DND-41 (cell line): ENCODE data around the gene PLEKHB1.

ENCODE experiments used
- ATAC-seq: fragments of 200-7000 bp; cut with Tn5 transposase; 3 replicates; pipeline ENCODE4 v1.9.1; 2021; ENCODE audit warnings: low read depth; ENCODE audit not compliant: insufficient read depth
- DNase-seq: peaks from one replicate; pipeline ENCODE4 v3.0.0-alpha.2; 2020
- H2AFZ ChIP-seq: 2 replicates; pipeline ENCODE4 v1.6.0; 2012; ENCODE audit warnings: low read depth, low read length
- H3K27ac ChIP-seq: 2 replicates; pipeline ENCODE4 v1.5.1; 2012; ENCODE audit warnings: low read length, inconsistent platforms
- H3K27me3 ChIP-seq: fragments of 200-600 bp; sonication (generic); 2 replicates; pipeline ENCODE4 v1.6.0; 2012; ENCODE audit warnings: low read length, mild to moderate bottlenecking, inconsistent platforms; ENCODE audit not compliant: insufficient read depth, poor library complexity
- H3K36me3 ChIP-seq: 2 replicates; pipeline ENCODE4 v1.5.1; 2012; ENCODE audit warnings: low read length, inconsistent platforms; ENCODE audit not compliant: insufficient read depth
- H3K4me1 ChIP-seq: 2 replicates; pipeline ENCODE4 v1.5.1; 2012; ENCODE audit warnings: mild to moderate bottlenecking, low read length; ENCODE audit not compliant: insufficient read depth
- H3K4me2 ChIP-seq: 2 replicates; pipeline ENCODE4 v1.6.0; 2012; ENCODE audit warnings: mild to moderate bottlenecking, moderate library complexity, low read length, inconsistent platforms; ENCODE audit not compliant: insufficient read depth
- H3K4me3 ChIP-seq, 2 experiments: fragments of 200-600 bp in 1 of 2; shearing (Covaris generic) in 1 of 2; 2 replicates each; pipeline ENCODE4 v1.5.1; 2012 to 2016; ENCODE audit warnings: inconsistent platforms in 2 of 2, low read length in 2 of 2, mild to moderate bottlenecking in 2 of 2, low read depth in 1 of 2, moderate library complexity in 1 of 2
- H3K79me2 ChIP-seq: 2 replicates; pipeline ENCODE4 v1.6.0; 2012; ENCODE audit warnings: low read length, inconsistent platforms; ENCODE audit not compliant: insufficient read depth
- H3K9ac ChIP-seq: 2 replicates; pipeline ENCODE4 v1.6.0; 2012; ENCODE audit warnings: low read depth, mild to moderate bottlenecking, inconsistent platforms, low read length, moderate library complexity
- H3K9me3 ChIP-seq: 2 replicates; pipeline ENCODE4 v1.5.1; 2012; ENCODE audit warnings: low read length, moderate library complexity, mild to moderate bottlenecking, inconsistent platforms; ENCODE audit not compliant: insufficient read depth, severe bottlenecking
- H4K20me1 ChIP-seq: 2 replicates; pipeline ENCODE4 v1.6.0; 2012; ENCODE audit warnings: low read length; ENCODE audit not compliant: insufficient read depth
- EZH2 ChIP-seq: IDR thresholded peaks from 3 replicates; pipeline ENCODE4 v1.6.1; 2012; ENCODE audit warnings: borderline replicate concordance, low read depth, mild to moderate bottlenecking, moderate library complexity, low read length, inconsistent platforms; ENCODE audit not compliant: severe bottlenecking
- TF ChIP-seq, protein P1 (sequence below): IDR thresholded peaks from 2 replicates; pipeline ENCODE4 v1.5.1; 2012; ENCODE audit warnings: borderline replicate concordance, low read length, moderate library complexity, mild to moderate bottlenecking; ENCODE audit not compliant: poor library complexity, severe bottlenecking; ENCODE audit errors: extremely low read depth

Gene PLEKHB1

DNA sequence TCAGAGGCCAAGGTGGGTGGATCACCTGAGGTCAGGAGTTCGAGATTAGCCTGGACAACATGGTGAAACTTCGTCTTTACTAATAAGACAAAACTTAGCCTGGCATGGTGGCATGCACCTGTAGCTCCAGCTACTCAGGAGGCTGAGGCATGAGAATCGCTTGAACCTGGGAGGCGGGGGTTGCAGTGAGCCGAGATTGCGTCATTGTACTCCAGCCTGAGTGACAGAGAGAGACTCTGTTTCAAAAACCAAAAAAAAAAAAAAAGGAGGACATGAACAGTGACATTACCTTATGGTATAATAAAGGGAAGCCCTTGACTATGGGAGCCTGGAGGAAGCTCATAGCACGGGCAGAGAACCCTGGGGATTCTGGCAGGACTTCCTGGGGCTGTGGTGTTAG is 16.5 kb upstream of the PLEKHB1 start:
- Histone ChIP-seq H3K9me3 (no peaks in the 10 kb centered on the region), H3K9ac (no peak overlapping the region), H2AFZ (no peak overlapping the region), H4K20me1 (no peaks in the 10 kb centered on the region), H3K4me3 (no peak overlapping the region), H3K36me3 (no peaks in the 10 kb centered on the region), H3K4me2 (no peak overlapping the region), H3K27me3 (no peaks in the 10 kb centered on the region), H3K4me1 (peaks cover 6% of the 10 kb centered on the region), H3K27ac (no peak overlapping the region), H3K79me2 (no peaks in the 10 kb centered on the region)
- no peak for DNase-seq
- TF ChIP-seq, protein P1, sequence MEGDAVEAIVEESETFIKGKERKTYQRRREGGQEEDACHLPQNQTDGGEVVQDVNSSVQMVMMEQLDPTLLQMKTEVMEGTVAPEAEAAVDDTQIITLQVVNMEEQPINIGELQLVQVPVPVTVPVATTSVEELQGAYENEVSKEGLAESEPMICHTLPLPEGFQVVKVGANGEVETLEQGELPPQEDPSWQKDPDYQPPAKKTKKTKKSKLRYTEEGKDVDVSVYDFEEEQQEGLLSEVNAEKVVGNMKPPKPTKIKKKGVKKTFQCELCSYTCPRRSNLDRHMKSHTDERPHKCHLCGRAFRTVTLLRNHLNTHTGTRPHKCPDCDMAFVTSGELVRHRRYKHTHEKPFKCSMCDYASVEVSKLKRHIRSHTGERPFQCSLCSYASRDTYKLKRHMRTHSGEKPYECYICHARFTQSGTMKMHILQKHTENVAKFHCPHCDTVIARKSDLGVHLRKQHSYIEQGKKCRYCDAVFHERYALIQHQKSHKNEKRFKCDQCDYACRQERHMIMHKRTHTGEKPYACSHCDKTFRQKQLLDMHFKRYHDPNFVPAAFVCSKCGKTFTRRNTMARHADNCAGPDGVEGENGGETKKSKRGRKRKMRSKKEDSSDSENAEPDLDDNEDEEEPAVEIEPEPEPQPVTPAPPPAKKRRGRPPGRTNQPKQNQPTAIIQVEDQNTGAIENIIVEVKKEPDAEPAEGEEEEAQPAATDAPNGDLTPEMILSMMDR, result no peak
- TF ChIP-seq EZH2, result no peak
- no peak for ATAC-seq

DNA sequence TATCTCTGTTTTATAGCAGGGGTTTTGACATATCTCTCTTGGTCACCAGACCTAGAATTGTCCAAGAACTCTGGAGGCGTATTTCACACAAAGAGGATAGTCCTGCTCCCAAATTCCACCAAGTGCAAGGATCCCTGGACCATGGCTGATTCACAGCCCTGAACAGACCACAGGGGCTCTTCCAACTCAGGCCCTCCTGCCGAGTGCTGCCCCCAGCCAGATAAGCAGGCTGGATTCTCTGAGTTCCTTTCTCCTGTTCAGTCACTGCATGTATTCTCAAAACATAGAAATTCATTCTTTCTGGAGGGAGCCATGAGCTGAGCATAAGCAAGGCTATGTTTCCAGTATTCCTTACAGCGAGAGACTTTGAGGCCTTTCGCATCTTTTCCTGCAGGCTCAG is 13.4 kb upstream of the PLEKHB1 start:
- no peak for ATAC-seq
- peaks cover 6% of the 10 kb centered on the region for H3K4me1 ChIP-seq
- DNase-seq, result no peak
- TF ChIP-seq, protein P1, result no peak
- TF ChIP-seq EZH2, result no peak
- no peaks in the 10 kb centered on the region for H3K27me3 ChIP-seq
- H3K27ac ChIP-seq, result no peak overlapping the region
- no peak overlapping the region for H3K4me2 ChIP-seq
- no peaks in the 10 kb centered on the region for H3K79me2 ChIP-seq
- H3K36me3 ChIP-seq, result no peaks in the 10 kb centered on the region
- H4K20me1 ChIP-seq, result no peaks in the 10 kb centered on the region
- H3K9ac ChIP-seq, result no peak overlapping the region
- no peak overlapping the region for H2AFZ ChIP-seq
- H3K4me3 ChIP-seq, result no peak overlapping the region
- no peaks in the 10 kb centered on the region for H3K9me3 ChIP-seq

DNA sequence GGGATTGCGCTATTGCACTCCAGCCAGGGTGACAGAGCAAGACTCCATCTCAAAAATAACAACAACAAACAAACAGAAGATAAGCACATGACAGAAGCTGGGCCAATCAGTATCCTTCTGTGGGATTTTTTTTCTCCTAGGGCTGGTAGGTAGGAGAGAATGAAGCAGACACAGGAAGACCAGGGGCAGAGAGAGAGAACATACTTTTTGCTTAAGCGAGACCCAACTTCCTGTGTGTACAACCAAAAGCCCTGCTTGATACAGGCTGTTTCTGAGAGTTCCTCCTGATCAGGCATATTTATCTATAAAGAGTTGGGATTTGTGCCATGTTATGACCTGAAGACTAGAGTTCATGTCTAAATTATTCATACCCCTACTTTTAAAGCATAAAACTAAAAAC is 12.4 kb upstream of the PLEKHB1 start:
- H3K9ac ChIP-seq, result no peak overlapping the region
- no peak for TF ChIP-seq EZH2
- TF ChIP-seq, protein P1, result no peak
- H3K79me2 ChIP-seq, result no peaks in the 10 kb centered on the region
- peak; percentile 67; the same call in 2 of the 3 replicates for ATAC-seq
- H3K4me3 ChIP-seq, result no peak overlapping the region
- H3K4me2 ChIP-seq, result no peak overlapping the region
- no peaks in the 10 kb centered on the region for H3K36me3 ChIP-seq
- no peak overlapping the region for H3K27ac ChIP-seq
- DNase-seq, result no peak
- H3K4me1 ChIP-seq, result peaks cover 6% of the 10 kb centered on the region
- no peaks in the 10 kb centered on the region for H3K9me3 ChIP-seq
- no peaks in the 10 kb centered on the region for H4K20me1 ChIP-seq
- peak overlapping the region; percentile 41; the same call in 1 of the 2 replicates for H2AFZ ChIP-seq
- no peaks in the 10 kb centered on the region for H3K27me3 ChIP-seq

DNA sequence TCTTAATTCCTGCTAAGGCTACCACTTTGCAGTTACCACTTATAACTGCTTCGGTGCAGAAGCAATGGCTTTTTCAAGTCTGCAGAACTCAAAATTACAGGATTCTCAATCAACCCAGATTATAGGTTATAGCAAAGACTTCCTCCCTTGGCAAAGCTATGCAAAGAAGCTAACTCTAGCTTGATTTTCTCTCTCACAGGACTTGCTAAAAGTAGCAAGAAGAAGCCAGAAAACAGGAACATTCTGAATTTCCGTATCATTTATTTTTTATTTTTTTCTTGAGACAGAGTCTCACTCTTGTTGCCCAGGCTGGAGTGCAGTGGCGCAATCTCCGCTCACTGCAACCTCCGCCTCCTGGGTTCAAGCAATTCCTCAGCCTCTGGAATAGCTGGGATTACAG is 10.7 kb upstream of the PLEKHB1 start:
- ATAC-seq, result no peak
- TF ChIP-seq, protein P1, result no peak
- TF ChIP-seq EZH2, result no peak
- Histone ChIP-seq H4K20me1 (no peaks in the 10 kb centered on the region), H3K27me3 (no peaks in the 10 kb centered on the region), H3K4me2 (no peak overlapping the region), H3K4me1 (peaks cover 6% of the 10 kb centered on the region), H3K79me2 (no peaks in the 10 kb centered on the region), H3K4me3 (no peak overlapping the region), H3K36me3 (no peaks in the 10 kb centered on the region), H3K9me3 (no peaks in the 10 kb centered on the region), H2AFZ (no peak overlapping the region), H3K27ac (no peak overlapping the region), H3K9ac (no peak overlapping the region)
- no peak for DNase-seq
